ENCODE measurements around the gene SETD2.

SETD2 gene

GRCh38 chr3:47009225-47010110, 154.4 kb downstream of the SETD2 start:
- peak; percentile 74 for DNase-seq (ENCODE audit: low spot score)

GRCh38 chr3:47008851-47009224, 155.1 kb downstream of the SETD2 start:
- no peak for DNase-seq (ENCODE audit: low spot score)

- no peak for DNase-seq (ENCODE audit: low spot score)
Observed at GRCh38 chr3:47008234-47008796, 155.6 kb downstream of the SETD2 start.

GRCh38 chr3:47007482-47008233, 156.3 kb downstream of the SETD2 start:
- DNase-seq (ENCODE audit: low spot score) = no peak

- DNase-seq (ENCODE audit: low spot score) = no peak
Observed at GRCh38 chr3:47007001-47007400, 156.9 kb downstream of the SETD2 start.

GRCh38 chr3:47006145-47006651, 157.7 kb downstream of the SETD2 start:
- DNase-seq (ENCODE audit: low spot score) = no peak

- DNase-seq (ENCODE audit: low spot score) = no peak
Observed at GRCh38 chr3:47005212-47006144, 158.4 kb downstream of the SETD2 start.

- no peak for DNase-seq (ENCODE audit: low spot score)
Observed at GRCh38 chr3:47004369-47005211, 159.3 kb downstream of the SETD2 start.

GRCh38 chr3:47003461-47004368, 160.2 kb downstream of the SETD2 start:
- no peak for DNase-seq (ENCODE audit: low spot score)

GRCh38 chr3:47003056-47003410, 160.9 kb downstream of the SETD2 start:
- no peak for DNase-seq (ENCODE audit: low spot score)

GRCh38 chr3:47002171-47003055, 161.5 kb downstream of the SETD2 start:
- no peak for DNase-seq (ENCODE audit: low spot score)

GRCh38 chr3:47001731-47002170, 162.2 kb downstream of the SETD2 start:
- DNase-seq (ENCODE audit: low spot score) = no peak

- no peak for DNase-seq (ENCODE audit: low spot score)
Observed at GRCh38 chr3:47000922-47001730, 162.8 kb downstream of the SETD2 start.

- DNase-seq (ENCODE audit: low spot score) = no peak
Observed at GRCh38 chr3:47000198-47000815, 163.6 kb downstream of the SETD2 start.

- DNase-seq (ENCODE audit: low spot score) = no peak
Observed at GRCh38 chr3:46999516-47000197, 164.3 kb downstream of the SETD2 start.

GRCh38 chr3:46998852-46999515, 164.9 kb downstream of the SETD2 start:
- no peak for DNase-seq (ENCODE audit: low spot score)
